GM12878 (cell line): ENCODE results near the gene CCR5AS.

Source experiments
- ATAC-seq: fragments of 200-7000 bp; cut with Tn5 transposase; 3 replicates; pipeline ENCODE4 v1.9.1; 2020; ENCODE audit warnings: mild to moderate bottlenecking, moderate library complexity
- BruUV-seq: library from RNA; stranded (reverse); fragments of 400-500 nt; replicated peaks from 2 replicates; lab custom pipeline; 2021; lab: Mats Ljungman, UMichigan
- CTCF ChIA-PET: fragments of 300-600 bp; sonication (Branson Sonifier 250); formaldehyde crosslinking; extraction: SDS; loops from one replicate; lab custom pipeline; 2021; ENCODE audit warnings: inconsistent platforms; lab: Yijun Ruan, JAX
- POLR2A ChIA-PET: fragments of 350-600 bp; formaldehyde crosslinking; extraction: SDS; loops from one replicate; lab custom pipeline; 2021; ENCODE audit warnings: inconsistent platforms; lab: Charles Lee
- RAD21 ChIA-PET: fragments of 300-600 bp; sonication (Branson Sonifier 250); formaldehyde crosslinking; loops from one replicate; lab custom pipeline; 2023; ENCODE audit warnings: antibody characterized with exemption; ENCODE audit not compliant: unreplicated experiment; lab: Charles Lee
- SMC1A ChIA-PET: fragments of 300-600 bp; sonication (Branson Sonifier 250); formaldehyde crosslinking; loops from one replicate; lab custom pipeline; 2023; ENCODE audit not compliant: unreplicated experiment, uncharacterized antibody; lab: Charles Lee
- DNase-seq: peaks from one replicate; pipeline ENCODE4 v3.0.0-alpha.2; 2011; ENCODE audit warnings: low read depth, low spot score
- FAIRE-seq: peaks from 3 replicates; lab custom pipeline; 2011; peaks lifted over from hg19 to GRCh38; lab: Jason Lieb, UNC
- H2AFZ ChIP-seq: 2 replicates; pipeline ENCODE4 v1.6.0; 2011; ENCODE audit warnings: low read depth, low read length, control low read depth; ENCODE audit not compliant: control insufficient read depth
- H3K27ac ChIP-seq: 2 replicates; pipeline ENCODE4 v1.5.1; 2011; ENCODE audit warnings: control low read depth; ENCODE audit not compliant: control insufficient read depth, insufficient read depth
- H3K27me3 ChIP-seq, 2 experiments: replicated peaks in 1 of 2; 2 replicates each; pipeline versions ENCODE4 v1.6.0 to v1.6.1; 2011; ENCODE audit warnings: low read length in 1 of 2; ENCODE audit not compliant: control insufficient read depth in 2 of 2, insufficient read depth in 2 of 2
- H3K36me3 ChIP-seq, 2 experiments: 2 replicates each; pipeline ENCODE4 v1.5.1; 2011; ENCODE audit warnings: low read length in 1 of 2; ENCODE audit not compliant: control insufficient read depth in 2 of 2, insufficient read depth in 2 of 2
- H3K4me1 ChIP-seq: 2 replicates; pipeline ENCODE4 v1.6.1; 2011; ENCODE audit warnings: mild to moderate bottlenecking, low read length, moderate library complexity, mixed read lengths; ENCODE audit not compliant: control insufficient read depth, insufficient read depth
- H3K4me2 ChIP-seq: 2 replicates; pipeline ENCODE4 v1.6.0; 2011; ENCODE audit warnings: control low read depth; ENCODE audit not compliant: control insufficient read depth, insufficient read depth
- H3K4me3 ChIP-seq: fragments of 200-600 bp; sonication (generic); 2 replicates; pipeline ENCODE4 v1.5.1; 2016
- H3K79me2 ChIP-seq: 2 replicates; pipeline ENCODE4 v1.6.0; 2011; ENCODE audit warnings: low read length; ENCODE audit not compliant: control insufficient read depth, insufficient read depth
- H3K9ac ChIP-seq: 2 replicates; pipeline ENCODE4 v1.8.0; 2011; ENCODE audit warnings: low read length, control low read depth, mixed read lengths; ENCODE audit not compliant: control insufficient read depth, insufficient read depth
- H3K9me3 ChIP-seq: replicated peaks from 3 replicates; pipeline ENCODE4 v1.5.1; 2011; ENCODE audit warnings: mild to moderate bottlenecking, low read length; ENCODE audit not compliant: control insufficient read depth, insufficient read depth
- H4K20me1 ChIP-seq: 2 replicates; pipeline ENCODE4 v1.6.0; 2011; ENCODE audit not compliant: control insufficient read depth, insufficient read depth
- GATAD2B ChIP-seq: fragments of 450-650 bp; conservative IDR thresholded peaks from 2 replicates; pipeline ENCODE4 v1.6.1; 2017; ENCODE audit warnings: low read depth, mild to moderate bottlenecking, moderate library complexity
- HSF1 ChIP-seq: fragments of 150-350 bp; IDR thresholded peaks from 2 replicates; pipeline ENCODE4 v1.6.1; 2014; ENCODE audit warnings: mild to moderate bottlenecking, low read depth, low read length
- MLLT1 ChIP-seq: fragments of 450-650 bp; IDR thresholded peaks from 2 replicates; pipeline ENCODE4 v1.6.1; 2016; ENCODE audit warnings: mild to moderate bottlenecking
- NR2C2 ChIP-seq: IDR thresholded peaks from 2 replicates; pipeline ENCODE4 v1.6.1; 2011; ENCODE audit warnings: borderline replicate concordance, low read depth; ENCODE audit not compliant: control insufficient read depth, insufficient read length
- PML ChIP-seq: IDR thresholded peaks from 2 replicates; pipeline ENCODE4 v1.6.1; 2012; ENCODE audit warnings: low read length, inconsistent platforms
- SMC3 ChIP-seq: IDR thresholded peaks from 2 replicates; pipeline ENCODE4 v1.6.1; 2011; ENCODE audit warnings: low read length, improper control_type of control experiment, borderline replicate concordance
- WRNIP1 ChIP-seq: IDR thresholded peaks from 2 replicates; pipeline ENCODE4 v1.6.1; 2011; ENCODE audit warnings: low read depth, low read length, improper control_type of control experiment, borderline replicate concordance
- WGBS: methylation state at CpG from one replicate; pipeline ENCODE4 v1.1.6; 2016; ENCODE audit warnings: low lambda C conversion rate; ENCODE audit not compliant: insufficient replicate concordance, insufficient coverage; ENCODE audit errors: missing lambda C conversion rate; 5-methylcytosine and 5-hydroxymethylcytosine counted together
- in situ Hi-C: fragments of 300-500 bp; cut with MboI; formaldehyde crosslinking; loops from 9 replicates; pipeline ENCODE4 v1.14.3; 2018; ENCODE audit warnings: mixed read lengths
- intact Hi-C: fragments of 100-400 bp; cut with micrococcal nuclease; formaldehyde crosslinking; loops from one replicate; pipeline ENCODE4 v1.14.2; 2022; ENCODE audit not compliant: unreplicated experiment

The CCR5AS gene

GRCh38 chr3:46348823-46349482 lies 57.9 kb downstream of the CCR5AS start (continued):
- TF ChIP-seq MLLT1 (no peak), NR2C2 (no peak)

GRCh38 chr3:46344476-46344875 lies 62.4 kb downstream of the CCR5AS start:
- H3K4me2 ChIP-seq = no peak overlapping the region
- peaks cover 9% of the 10 kb centered on the region for H3K4me1 ChIP-seq
- no peak overlapping the region for H3K4me3 ChIP-seq
- H2AFZ ChIP-seq = no peak overlapping the region
- ChIA-PET CTCF (interaction anchor here (1.0 kb wide), 1 partner anchor 20 kb away, joined by 3 read pairs; no protein-coding TSS in a partner anchor), POLR2A (no interaction called here), SMC1A (no interaction called here), RAD21 (no interaction called here)
- DNase-seq (no peak), ATAC-seq (no peak), FAIRE-seq (no peak)
- no TSS peak for BruUV-seq
- intact Hi-C loops (no loop called here), in situ Hi-C loops (no loop called here)
- no peaks in the 10 kb centered on the region for H4K20me1 ChIP-seq
- WGBS = 42% methylated on average over 4 of the region's 4 CpGs
- no peak for TF ChIP-seq HSF1
- no peak for TF ChIP-seq WRNIP1
- TF ChIP-seq GATAD2B = no peak
- no peak for TF ChIP-seq PML
- TF ChIP-seq SMC3 = no peak
- H3K79me2 ChIP-seq = no peaks in the 10 kb centered on the region
- no peak overlapping the region for H3K27ac ChIP-seq
- H3K27me3 ChIP-seq = no peaks in the 10 kb centered on the region
- peaks cover 5% of the 10 kb centered on the region for H3K9me3 ChIP-seq
- H3K36me3 ChIP-seq = no peaks in the 10 kb centered on the region
- no peak overlapping the region for H3K9ac ChIP-seq
